Psoas muscle (tissue), 8 donors: ENCODE results near the gene RTP5. TPM values are rescaled to one million over a fixed set of nuclear protein-coding genes. Genes with fewer than 3 reads are reported as not detected.
A peak's percentile ranks its signal among the peaks of the same experiment; 100 is the strongest.

Experiments
- ATAC-seq, 4 donors: fragments of 200-7000 bp; cut with Tn5 transposase; one replicate each; pipeline ENCODE4 v1.9.1; 2020; ENCODE audit warnings: moderate library complexity in 3 of 4, mild to moderate bottlenecking in 2 of 4
- DNase-seq, 2 donors: peaks; one replicate each; pipeline ENCODE4 v3.0.0-alpha.2; 2020
- H3K27ac ChIP-seq: fragments of 200-600 bp; one replicate; pipeline ENCODE4 v1.8.0; 2022
- H3K27me3 ChIP-seq, 3 donors: fragments of 200-600 bp in 1 of 3; one replicate each; pipeline versions ENCODE4 v1.6.1 to v1.8.0; 2013 to 2022; ENCODE audit warnings: low read length in 2 of 3, mild to moderate bottlenecking in 2 of 3, moderate library complexity in 1 of 3; ENCODE audit not compliant: insufficient read depth in 3 of 3
- H3K36me3 ChIP-seq, 2 donors: fragments of 200-600 bp in 1 of 2; one replicate each; pipeline versions ENCODE4 v1.6.1 to v1.8.0; 2013 to 2022; ENCODE audit warnings: low read depth in 1 of 2, mild to moderate bottlenecking in 1 of 2, moderate library complexity in 1 of 2; ENCODE audit not compliant: insufficient read depth in 1 of 2
- H3K4me1 ChIP-seq: fragments of 200-600 bp; one replicate; pipeline ENCODE4 v1.8.0; 2022
- H3K4me3 ChIP-seq: fragments of 200-600 bp; one replicate; pipeline ENCODE4 v1.8.0; 2022; ENCODE audit warnings: mild to moderate bottlenecking
- H3K9me3 ChIP-seq: fragments of 200-600 bp; one replicate; pipeline ENCODE4 v1.8.0; 2022
- CTCF ChIP-seq: fragments of 200-600 bp; IDR thresholded peaks from one replicate; pipeline ENCODE4 v1.8.0; 2022; ENCODE audit warnings: antibody characterized with exemption
- WGBS, 3 donors: extraction: QIAGEN DNeasy Blood & Tissue Kit; methylation state at CpG; one replicate each; pipeline versions ENCODE4 v1.1.6 to v1.1.7; 2013; 5-methylcytosine and 5-hydroxymethylcytosine counted together
- intact Hi-C, 2 donors: fragments of 100-400 bp; cut with DNase I; formaldehyde crosslinking; loops; one replicate each; pipeline versions ENCODE4 v1.11.0 to v1.14.2; 2022
- polyA plus RNA-seq, 3 donors: library from polyadenylated mRNA; stranded (reverse); fragments of 200-250 nt; gene quantifications; one replicate each; pipeline ENCODE4 v1.2.3, GENCODE V29; 2013
- total RNA-seq, 4 donors: library from RNA; stranded (reverse); fragmentation: NEBNext Ultra II Directional in 2 of 4; extraction: Animal tissue kit (Norgen Biotek cat#: 25700) in 2 of 4; gene quantifications; one replicate each; pipeline versions ENCODE4 v1.2.1 to v1.2.4, GENCODE V29; 2021 to 2023
- donor health status: healthy with polysubstance abuse.
- donor health status: DM: no; HTN: no; CAD: no; lungs with moderate emphysema.
- donor health status: Bipolar disorder and iron deficiency.
- donor health status: healthy.
- donor health status: DM: yes; HTN: yes; CAD: no.
- donor health status: DM: no; HTN: no; CAD: no.
- donor health status: DM: no; HTN: no; CAD: no.
- donor health status: DM: yes; HTN: yes; CAD: no.

The RTP5 gene
- total and polyA plus RNA-seq, 7 donors: 0.01 TPM; not detected in 6

GRCh38 chr2:241862093-241862492 lies 7.4 kb upstream of the RTP5 start:
- Histone ChIP-seq H3K36me3 (no peaks in the 10 kb centered on the region), H3K27me3 (peaks cover 0 to 52% (median 27%) of the 10 kb centered on the region in 3 donors), H3K4me1 (peaks cover 14% of the 10 kb centered on the region), H3K27ac (no peak overlapping the region), H3K4me3 (no peak overlapping the region), H3K9me3 (no peaks in the 10 kb centered on the region)
- no peak for TF ChIP-seq CTCF
- intact Hi-C loops: no loop called here
- DNase-seq (peak in 1 of 2 donors; percentile 7), ATAC-seq (no peak)
- 79 to 85% (median 83%) methylated on average over 8 of the region's 8 CpGs for WGBS, 3 donors

DNA sequence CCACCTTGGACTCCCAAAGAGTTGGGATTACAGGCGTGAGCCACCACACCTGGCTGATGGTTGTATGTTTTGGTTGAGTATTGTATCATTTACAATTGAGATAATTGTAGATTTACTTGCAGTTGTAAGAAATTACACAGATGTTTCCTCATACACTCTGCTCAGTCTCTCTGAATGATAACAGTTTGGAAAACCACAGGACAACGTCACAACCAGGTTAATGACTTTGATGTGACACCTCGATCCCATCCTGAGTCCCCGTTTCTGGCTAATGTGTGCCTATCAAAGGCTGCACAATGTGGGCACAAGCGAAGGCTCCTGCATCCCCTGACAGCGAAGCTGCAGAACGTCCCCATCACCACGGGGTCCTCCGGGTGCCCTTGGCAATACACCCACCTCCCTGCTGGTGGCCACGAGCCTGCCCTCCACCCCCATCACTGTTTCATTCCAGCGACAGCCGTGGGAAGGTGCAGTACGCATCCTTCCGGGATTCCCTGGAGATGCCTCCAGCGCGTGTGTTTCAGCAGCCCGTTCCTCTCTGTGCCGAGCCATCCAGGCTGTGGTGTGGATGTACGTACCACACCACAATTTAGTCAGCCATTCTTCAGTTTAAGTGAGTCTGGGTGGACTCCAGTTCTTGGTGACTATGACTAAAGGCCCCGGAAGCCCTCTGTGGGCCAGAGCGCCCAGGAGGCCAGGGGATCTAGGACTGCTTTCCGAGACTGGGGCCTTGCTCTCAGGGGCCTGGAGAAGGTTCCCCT lies 6.6 kb upstream of the RTP5 start:
- peak; percentile 10 to 25 for DNase-seq
- H3K36me3 ChIP-seq: no peaks in the 10 kb centered on the region
- peaks cover 0 to 56% (median 30%) of the 10 kb centered on the region in 3 donors for H3K27me3 ChIP-seq
- no peak overlapping the region for H3K4me3 ChIP-seq
- H3K4me1 ChIP-seq: peaks cover 14% of the 10 kb centered on the region
- intact Hi-C loops: no loop called here
- no peak overlapping the region for H3K27ac ChIP-seq
- TF ChIP-seq CTCF: no peak
- no peaks in the 10 kb centered on the region for H3K9me3 ChIP-seq
- ATAC-seq: no peak
- WGBS, 3 donors: 76 to 83% (median 80%) methylated on average over 22 of the region's 22 CpGs

- H3K4me3 ChIP-seq: no peak overlapping the region
- no peak for TF ChIP-seq CTCF
- H3K27me3 ChIP-seq: peaks cover 0 to 56% (median 30%) of the 10 kb centered on the region in 3 donors
- intact Hi-C loops: no loop called here
- no peaks in the 10 kb centered on the region for H3K36me3 ChIP-seq
- no peaks in the 10 kb centered on the region for H3K9me3 ChIP-seq
- DNase-seq (peak; percentile 44 to 56), ATAC-seq (peak in 3 of 4 donors; percentile 17 to 31 (median 21))
- 16 to 34% (median 23%) methylated on average over 28 to 29 of the region's 29 CpGs for WGBS, 3 donors
- H3K4me1 ChIP-seq: peaks cover 14% of the 10 kb centered on the region
- H3K27ac ChIP-seq: no peak overlapping the region
Observed at GRCh38 chr2:241863536-241863954, 6.0 kb upstream of the RTP5 start.

DNA sequence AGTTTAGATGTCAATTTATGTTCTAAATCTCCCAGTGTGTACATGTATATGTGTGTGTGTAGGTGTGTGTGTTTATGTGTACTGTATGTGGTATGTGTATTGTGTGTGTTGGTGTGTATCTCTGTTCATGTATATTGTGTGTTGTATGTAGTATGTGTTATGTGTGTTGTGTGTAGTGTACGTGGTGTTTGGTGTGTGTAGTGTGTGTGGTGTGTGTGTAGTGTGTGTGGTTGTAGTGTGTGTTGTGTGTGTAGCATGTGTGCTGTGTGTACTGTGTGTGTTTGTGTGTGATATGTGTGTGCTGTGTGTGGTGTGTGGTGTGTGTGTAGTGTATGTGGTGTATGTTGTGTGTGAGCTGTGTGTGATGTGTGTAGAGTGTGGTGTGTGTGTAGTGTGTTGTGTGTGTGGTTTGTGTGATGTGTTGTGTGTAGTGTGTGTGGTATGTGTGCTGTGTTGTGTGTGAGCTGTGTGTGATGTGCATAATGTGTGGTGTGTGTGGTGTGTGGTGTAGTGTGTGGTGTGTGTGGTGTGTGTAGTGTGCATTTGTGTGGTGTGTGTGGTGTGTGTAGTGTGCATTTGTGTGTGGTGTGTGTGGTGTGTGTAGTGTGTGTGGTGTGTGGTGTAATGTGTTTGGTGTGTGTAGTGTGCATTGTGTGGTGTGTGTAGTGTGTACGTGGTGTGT lies 5.2 kb upstream of the RTP5 start:
- peaks cover 10% of the 10 kb centered on the region for H3K4me1 ChIP-seq
- peak in 1 of 2 donors; percentile 11 for DNase-seq
- peaks cover 0 to 57% (median 30%) of the 10 kb centered on the region in 3 donors for H3K27me3 ChIP-seq
- intact Hi-C loops: no loop called here
- no peak overlapping the region for H3K4me3 ChIP-seq
- WGBS, 3 donors: 54 to 94% (median 91%) methylated on average over 2 of the region's 2 CpGs
- H3K36me3 ChIP-seq: no peaks in the 10 kb centered on the region
- no peaks in the 10 kb centered on the region for H3K9me3 ChIP-seq
- TF ChIP-seq CTCF: no peak
- no peak overlapping the region for H3K27ac ChIP-seq
- no peak for ATAC-seq
